ENCODE measurements around the gene MBP. TPM values are rescaled to one million over a fixed set of nuclear protein-coding genes. Genes with fewer than 3 reads are reported as not detected.

The MBP gene
- 8.9 and 28.9 TPM in 2 replicates for total RNA-seq (ENCODE audit: low replicate concordance)

GRCh38 chr18:77132369-77133050 is at the start of gene MBP:
MBP (minus strand) TSS chr18:77132783; CDS start chr18:77105261, 27,522 bp downstream.

Other genes starting within 250 kb of the MBP start
- under 0.01 TPM in 1 of 2 replicates, not detected in the other for gene GALR1, start 117.1 kb upstream of the MBP start, total RNA-seq (ENCODE audit: low replicate concordance)

Data from smooth muscle cell of the coronary artery (primary cell).